Colonic mucosa (tissue), 4 donors: ENCODE measurements around the gene AURKAIP1. TPM values are rescaled to one million over a fixed set of nuclear protein-coding genes. Genes with fewer than 3 reads are reported as not detected.

Source experiments
- DNase-seq: peaks from one replicate; pipeline ENCODE4 v3.0.0-alpha.2; 2020
- H3K27ac ChIP-seq: fragments of 200-600 bp; one replicate; pipeline ENCODE4 v1.8.0; 2021
- H3K27me3 ChIP-seq: fragments of 200-600 bp; one replicate; pipeline ENCODE4 v1.8.0; 2021
- H3K36me3 ChIP-seq: fragments of 200-600 bp; one replicate; pipeline ENCODE4 v1.8.0; 2021
- H3K4me1 ChIP-seq: fragments of 200-600 bp; one replicate; pipeline ENCODE4 v1.8.0; 2021; ENCODE audit warnings: mild to moderate bottlenecking
- H3K4me3 ChIP-seq: fragments of 200-600 bp; one replicate; pipeline ENCODE4 v1.8.0; 2021
- H3K9ac ChIP-seq, 2 donors: one replicate each; pipeline ENCODE4 v1.7.0; 2013; ENCODE audit warnings: control low read depth in 2 of 2, low read depth in 2 of 2, low read length in 2 of 2
- H3K9me3 ChIP-seq: fragments of 200-600 bp; one replicate; pipeline ENCODE4 v1.8.0; 2021
- CTCF ChIP-seq: fragments of 200-600 bp; IDR thresholded peaks from one replicate; pipeline ENCODE4 v1.8.0; 2022; ENCODE audit warnings: antibody characterized with exemption, mild to moderate bottlenecking
- intact Hi-C: fragments of 100-400 bp; cut with DNase I; formaldehyde crosslinking; loops from one replicate; pipeline ENCODE4 v1.14.1; 2022
- total RNA-seq, 2 donors: library from RNA; stranded (reverse); fragmentation: NEBNext Ultra II Directional in 1 of 2; extraction: Animal tissue kit (Norgen Biotek cat#: 25700) in 1 of 2; gene quantifications; one replicate each; pipeline ENCODE4 v1.2.1, GENCODE V29; 2021
- donor health status: healthy.
- donor health status: DM: no; HTN: no; CAD: no.
- donor health status: DM: no; HTN: no; CAD: no.

Gene AURKAIP1
- total RNA-seq, 2 donors from 2014 or later, result 179 to 332 TPM

GRCh38 chr1:1332774-1333480, 42.1 kb downstream of the AURKAIP1 start:
- Histone ChIP-seq H3K4me1 (no peaks in the 10 kb centered on the region), H3K9ac (no peak overlapping the region), H3K9me3 (no peaks in the 10 kb centered on the region), H3K4me3 (no peak overlapping the region), H3K36me3 (no peaks in the 10 kb centered on the region), H3K27me3 (no peaks in the 10 kb centered on the region), H3K27ac (no peak overlapping the region)
- no peak for DNase-seq
- intact Hi-C loops, result no loop called here
- TF ChIP-seq CTCF, result no peak

GRCh38 chr1:1332031-1332755, 42.8 kb downstream of the AURKAIP1 start:
- Histone ChIP-seq H3K27me3 (no peaks in the 10 kb centered on the region), H3K4me1 (no peaks in the 10 kb centered on the region), H3K4me3 (no peak overlapping the region), H3K27ac (no peak overlapping the region), H3K36me3 (no peaks in the 10 kb centered on the region), H3K9ac (no peak overlapping the region), H3K9me3 (no peaks in the 10 kb centered on the region)
- intact Hi-C loops, result no loop called here
- TF ChIP-seq CTCF, result no peak
- DNase-seq, result no peak

- no peaks in the 10 kb centered on the region for H3K9me3 ChIP-seq
- no peak for DNase-seq
- no peaks in the 10 kb centered on the region for H3K27me3 ChIP-seq
- H3K4me1 ChIP-seq, result no peaks in the 10 kb centered on the region
- H3K9ac ChIP-seq, result peak within 1 kb of the TSS in 1 of 2 donors; percentile 46
- intact Hi-C loops, result no loop called here
- H3K36me3 ChIP-seq, result no peaks in the 10 kb centered on the region
- H3K4me3 ChIP-seq, result no peak within 1 kb of the TSS
- H3K27ac ChIP-seq, result no peak within 1 kb of the TSS
- no peak for TF ChIP-seq CTCF
Observed at GRCh38 chr1:1331068-1331965, 43.7 kb downstream of the AURKAIP1 start, which contains the start of gene TAS1R3. TAS1R3 (plus strand) TSS chr1:1331280; CDS start chr1:1331346, 66 bp downstream.

GRCh38 chr1:1330366-1331067, 44.5 kb downstream of the AURKAIP1 start:
- TF ChIP-seq CTCF, result no peak
- no peak for DNase-seq
- intact Hi-C loops, result no loop called here
- no peak overlapping the region for H3K27ac ChIP-seq
- no peaks in the 10 kb centered on the region for H3K9me3 ChIP-seq
- H3K9ac ChIP-seq, result peak overlapping the region in 1 of 2 donors; percentile 46
- no peaks in the 10 kb centered on the region for H3K27me3 ChIP-seq
- H3K4me1 ChIP-seq, result peaks cover 6% of the 10 kb centered on the region
- no peaks in the 10 kb centered on the region for H3K36me3 ChIP-seq
- H3K4me3 ChIP-seq, result no peak overlapping the region
